Neural cell (in vitro differentiated cells): ENCODE measurements around the gene CBFA2T2. TPM values are rescaled to one million over a fixed set of nuclear protein-coding genes. Genes with fewer than 3 reads are reported as not detected.

Experiments
- H2AFZ ChIP-seq: fragments of 200-600, 300-800 bp; sonication (generic), shearing (Covaris generic); 2 replicates; pipeline ENCODE4 v1.6.0; 2014; ENCODE audit warnings: low read depth, mild to moderate bottlenecking, antibody characterized with exemption, low read length, moderate library complexity
- H3F3A ChIP-seq: fragments of 200-600 bp; shearing (Covaris generic); 2 replicates; pipeline ENCODE4 v1.6.1; 2016; ENCODE audit warnings: mild to moderate bottlenecking, moderate library complexity, mixed read lengths, antibody characterized with exemption, low read length; ENCODE audit not compliant: insufficient read depth, poor library complexity, severe bottlenecking
- H3K27ac ChIP-seq: fragments of 200-600, 300-800 bp; sonication (generic), shearing (Covaris generic); 2 replicates; pipeline ENCODE4 v1.5.1; 2014; ENCODE audit warnings: mild to moderate bottlenecking, low read length, moderate library complexity
- H3K27me3 ChIP-seq: fragments of 300-800, 200-600 bp; sonication (generic), shearing (Covaris generic); 2 replicates; pipeline ENCODE4 v1.6.0; 2014; ENCODE audit warnings: mild to moderate bottlenecking, low read depth, low read length, moderate library complexity; ENCODE audit not compliant: insufficient read depth
- H3K36me3 ChIP-seq: fragments of 300-800, 200-600 bp; sonication (generic), shearing (Covaris generic); 2 replicates; pipeline ENCODE4 v1.5.1; 2014; ENCODE audit warnings: mild to moderate bottlenecking, antibody characterized with exemption, low read length, moderate library complexity; ENCODE audit not compliant: insufficient read depth
- H3K4me2 ChIP-seq: fragments of 300-800, 200-600 bp; sonication (generic), shearing (Covaris generic); 2 replicates; pipeline ENCODE4 v1.6.0; 2014; ENCODE audit warnings: mild to moderate bottlenecking, low read length
- H3K4me3 ChIP-seq: fragments of 300-800, 200-600 bp; sonication (generic), shearing (Covaris generic); 2 replicates; pipeline ENCODE4 v1.5.1; 2014; ENCODE audit warnings: mild to moderate bottlenecking, low read length, moderate library complexity
- H3K79me2 ChIP-seq: fragments of 200-600 bp; shearing (Covaris generic); replicated peaks from 2 replicates; pipeline ENCODE4 v1.6.0; 2014; ENCODE audit warnings: mild to moderate bottlenecking, low read length, moderate library complexity; ENCODE audit not compliant: insufficient read depth
- H3K9ac ChIP-seq: fragments of 300-800, 200-600 bp; sonication (generic), shearing (Covaris generic); 2 replicates; pipeline ENCODE4 v1.6.1; 2016; ENCODE audit warnings: mild to moderate bottlenecking, low read length, mixed read lengths
- H3K9me2 ChIP-seq: fragments of 200-600 bp; shearing (Covaris generic); 2 replicates; pipeline ENCODE4 v1.6.1; 2016; ENCODE audit warnings: mild to moderate bottlenecking, low read length, mixed read lengths; ENCODE audit not compliant: insufficient read depth
- H3K9me3 ChIP-seq: fragments of 200-600, 300-800 bp; sonication (generic), shearing (Covaris generic); 2 replicates; pipeline ENCODE4 v1.6.1; 2016; ENCODE audit warnings: mild to moderate bottlenecking, mixed run types, low read length, moderate library complexity, mixed read lengths
- H4K20me1 ChIP-seq: fragments of 200-600 bp; shearing (Covaris generic); 2 replicates; pipeline ENCODE4 v1.6.1; 2016; ENCODE audit warnings: mild to moderate bottlenecking, mixed run types; ENCODE audit not compliant: insufficient read depth
- CTCF ChIP-seq: fragments of 450-650 bp; IDR thresholded peaks from 2 replicates; pipeline ENCODE4 v1.5.1; 2014; ENCODE audit warnings: antibody characterized with exemption, mild to moderate bottlenecking, moderate library complexity; ENCODE audit not compliant: poor library complexity, severe bottlenecking
- EP300 ChIP-seq: fragments of 450-650 bp; conservative IDR thresholded peaks from 2 replicates; pipeline ENCODE4 v1.6.1; 2014; ENCODE audit warnings: antibody characterized with exemption, mild to moderate bottlenecking, moderate library complexity; ENCODE audit not compliant: poor library complexity, severe bottlenecking
- EZH2 ChIP-seq: fragments of 200-600, 300-800 bp; shearing (Covaris generic), sonication (generic); IDR thresholded peaks from 2 replicates; pipeline ENCODE4 v1.6.1; 2014; ENCODE audit warnings: antibody characterized with exemption, low read length, borderline replicate concordance, mild to moderate bottlenecking; ENCODE audit not compliant: insufficient read depth, poor library complexity, severe bottlenecking
- MXI1 ChIP-seq: fragments of 450-650 bp; conservative IDR thresholded peaks from 2 replicates; pipeline ENCODE4 v1.6.1; 2014; ENCODE audit warnings: antibody characterized with exemption, mild to moderate bottlenecking; ENCODE audit not compliant: poor library complexity, severe bottlenecking
- POLR2AphosphoS5 ChIP-seq: IDR thresholded peaks from 2 replicates; pipeline ENCODE4 v1.6.1; 2012
- RAD21 ChIP-seq: fragments of 450-650 bp; conservative IDR thresholded peaks from 2 replicates; pipeline ENCODE4 v1.6.1; 2014; ENCODE audit warnings: antibody characterized with exemption, mild to moderate bottlenecking, moderate library complexity
- REST ChIP-seq: IDR thresholded peaks from 2 replicates; pipeline ENCODE4 v1.6.1; 2012; ENCODE audit warnings: borderline replicate concordance
- SMC3 ChIP-seq: fragments of 450-650 bp; conservative IDR thresholded peaks from 2 replicates; pipeline ENCODE4 v1.6.1; 2014; ENCODE audit warnings: antibody characterized with exemption, mild to moderate bottlenecking, moderate library complexity; ENCODE audit not compliant: poor library complexity
- TAF1 ChIP-seq: IDR thresholded peaks from 2 replicates; pipeline ENCODE4 v1.6.1; 2012; ENCODE audit warnings: low read depth
- polyA plus RNA-seq: library from polyadenylated mRNA; depleted of rRNA; stranded (reverse); fragments of >200 nt; gene quantifications from 2 replicates; pipeline ENCODE4 v1.2.3, GENCODE V29; 2014

The CBFA2T2 gene
- polyA plus RNA-seq, 1 donor from 2014 or later, result 15.9 TPM

GRCh38 chr20:33477386-33478234, 12.3 kb upstream of the CBFA2T2 start:
- H2AFZ ChIP-seq, result no peak overlapping the region
- H3K9ac ChIP-seq, result no peak overlapping the region
- no peak overlapping the region for H3K4me2 ChIP-seq
- TF ChIP-seq RAD21 (no peak), SMC3 (no peak), REST (no peak), POLR2AphosphoS5 (no peak), EP300 (no peak), MXI1 (no peak), TAF1 (no peak), EZH2 (no peak), CTCF (no peak)
- H3F3A ChIP-seq, result no peaks in the 10 kb centered on the region
- H3K9me3 ChIP-seq, result no peaks in the 10 kb centered on the region
- H3K27me3 ChIP-seq, result no peaks in the 10 kb centered on the region
- H4K20me1 ChIP-seq, result no peaks in the 10 kb centered on the region
- H3K79me2 ChIP-seq, result no peaks in the 10 kb centered on the region
- H3K27ac ChIP-seq, result no peak overlapping the region
- H3K9me2 ChIP-seq, result no peaks in the 10 kb centered on the region
- no peak overlapping the region for H3K4me3 ChIP-seq
- no peaks in the 10 kb centered on the region for H3K36me3 ChIP-seq

GRCh38 chr20:33480048-33480447, 9.8 kb upstream of the CBFA2T2 start:
- Histone ChIP-seq H3K27ac (no peak overlapping the region), H3K4me2 (no peak overlapping the region), H3K36me3 (no peaks in the 10 kb centered on the region), H4K20me1 (no peaks in the 10 kb centered on the region), H3K9me3 (no peaks in the 10 kb centered on the region), H2AFZ (no peak overlapping the region), H3K4me3 (no peak overlapping the region), H3K9me2 (no peaks in the 10 kb centered on the region), H3K9ac (no peak overlapping the region), H3K27me3 (no peaks in the 10 kb centered on the region), H3K79me2 (no peaks in the 10 kb centered on the region), H3F3A (no peaks in the 10 kb centered on the region)
- TF ChIP-seq EZH2 (no peak), RAD21 (no peak), MXI1 (no peak), SMC3 (no peak), CTCF (no peak), TAF1 (no peak), REST (no peak), POLR2AphosphoS5 (no peak), EP300 (no peak)
